ENCODE data around the gene HAUS7. TPM values are rescaled to one million over a fixed set of nuclear protein-coding genes. Genes with fewer than 3 reads are reported as not detected.

The HAUS7 gene
- total RNA-seq, 1 experiment from 2014 or later, result 28.9 TPM

DNA sequence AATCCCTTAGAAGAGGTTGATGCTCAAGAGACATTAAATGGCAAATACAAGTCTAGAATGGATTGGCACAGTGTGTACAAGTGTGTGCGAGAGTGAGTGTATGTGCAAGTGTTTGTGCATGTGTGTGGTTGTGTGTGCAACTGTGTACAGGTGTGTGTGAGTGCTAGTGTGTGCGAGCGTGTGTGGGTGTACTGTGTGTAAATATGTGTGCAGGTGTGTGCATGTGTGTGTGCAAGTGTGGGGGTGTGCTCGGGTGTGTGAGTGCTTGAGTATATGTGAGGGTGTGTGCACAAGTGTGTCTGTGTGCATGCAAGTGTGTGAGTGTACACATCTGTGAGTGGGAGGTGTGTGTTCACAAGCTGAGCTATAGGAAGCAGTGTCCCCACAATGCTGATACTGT lies 30.4 kb downstream of the HAUS7 start:
- Histone ChIP-seq H3K27me3 (ENCODE audit: insufficient read depth, low read length) (no peaks in the 10 kb centered on the region), H3K79me2 (ENCODE audit: insufficient read depth, low read length) (no peaks in the 10 kb centered on the region), H2AFZ (ENCODE audit: low read depth, low read length, poor library complexity, severe bottlenecking) (no peak overlapping the region), H4K20me1 (ENCODE audit: insufficient read depth) (no peaks in the 10 kb centered on the region), H3K9me2 (ENCODE audit: insufficient read depth) (no peaks in the 10 kb centered on the region), H3K36me3 (ENCODE audit: control insufficient read depth in 1 of 2, insufficient read depth in 2 of 2, low read length in 2 of 2) (no peaks in the 10 kb centered on the region), H3K4me2 (ENCODE audit: low read length) (no peak overlapping the region), H3K27ac (ENCODE audit: low read depth, low read length) (no peak overlapping the region), H3K9me3 (ENCODE audit: control insufficient read depth in 1 of 2, insufficient read depth in 1 of 2, low read depth in 1 of 2, low read length in 2 of 2) (no peaks in the 10 kb centered on the region), H3K9ac (ENCODE audit: low read length) (no peak overlapping the region), H3K4me3 (replicated peaks in 1 of 2; ENCODE audit: low read depth in 1 of 2, low read length in 2 of 2) (no peak overlapping the region), H3K4me1 (ENCODE audit: control insufficient read depth in 1 of 2, insufficient read depth in 2 of 2, low read length in 2 of 2) (peaks cover 0 to 7% of the 10 kb centered on the region in 2 experiments; a peak in 1 of 4 replicates)
- intact Hi-C loops (cut with micrococcal nuclease), result no loop called here
- ATAC-seq (no peak), DNase-seq (ENCODE audit: low read depth, low spot score) (no peak)
- POLR2A ChIA-PET, result no interaction called here
- RAD21 ChIA-PET (ENCODE audit: low non-redundant PET in 1 of 2, low total read pairs in 2 of 2, uncharacterized antibody in 2 of 2, unreplicated experiment in 2 of 2), result no interaction called here
- CTCF ChIA-PET, result no interaction called here
- no TSS peak for BruUV-seq (replicated peaks)
- TF ChIP-seq JUND (IDR thresholded peaks at IDR 0.05), result no peak
- TF ChIP-seq EZH2 (IDR thresholded peaks at IDR 0.05), result no peak
- TF ChIP-seq YY1 (IDR thresholded peaks at IDR 0.05; ENCODE audit: extremely low read depth, insufficient replicate concordance, low read depth, low read length), result no peak
- TF ChIP-seq EZH2phosphoT487 (IDR thresholded peaks at IDR 0.05; ENCODE audit: borderline replicate concordance), result no peak
- TF ChIP-seq ZFX (IDR thresholded peaks at IDR 0.05), result no peak

- Histone ChIP-seq H3K9me2 (ENCODE audit: insufficient read depth) (no peaks in the 10 kb centered on the region), H3K79me2 (ENCODE audit: insufficient read depth, low read length) (no peaks in the 10 kb centered on the region), H3K27me3 (ENCODE audit: insufficient read depth, low read length) (no peaks in the 10 kb centered on the region), H3K4me1 (ENCODE audit: control insufficient read depth in 1 of 2, insufficient read depth in 2 of 2, low read length in 2 of 2) (peaks cover 0 to 2% of the 10 kb centered on the region in 2 experiments; a peak in 1 of 4 replicates), H3K36me3 (ENCODE audit: control insufficient read depth in 1 of 2, insufficient read depth in 2 of 2, low read length in 2 of 2) (no peaks in the 10 kb centered on the region), H3K9ac (ENCODE audit: low read length) (no peak overlapping the region), H3K27ac (ENCODE audit: low read depth, low read length) (no peak overlapping the region), H2AFZ (ENCODE audit: low read depth, low read length, poor library complexity, severe bottlenecking) (no peak overlapping the region), H3K4me2 (ENCODE audit: low read length) (no peak overlapping the region), H3K4me3 (replicated peaks in 1 of 2; ENCODE audit: low read depth in 1 of 2, low read length in 2 of 2) (no peak overlapping the region), H4K20me1 (ENCODE audit: insufficient read depth) (no peaks in the 10 kb centered on the region), H3K9me3 (ENCODE audit: control insufficient read depth in 1 of 2, insufficient read depth in 1 of 2, low read depth in 1 of 2, low read length in 2 of 2) (no peaks in the 10 kb centered on the region)
- POLR2A ChIA-PET, result no interaction called here
- ATAC-seq, result peak; percentile 53; the same call in 1 of the 2 replicates
- BruUV-seq (replicated peaks), result no TSS peak
- no peak for DNase-seq (ENCODE audit: low read depth, low spot score)
- RAD21 ChIA-PET (ENCODE audit: low non-redundant PET in 1 of 2, low total read pairs in 2 of 2, uncharacterized antibody in 2 of 2, unreplicated experiment in 2 of 2), result no interaction called here
- intact Hi-C loops (cut with micrococcal nuclease), result no loop called here
- CTCF ChIA-PET, result no interaction called here
- TF ChIP-seq SIN3A (IDR thresholded peaks at IDR 0.05; ENCODE audit: low read depth) (no peak), TCF7L2 (IDR thresholded peaks at IDR 0.05; ENCODE audit: borderline replicate concordance, extremely low read depth, insufficient read depth, insufficient read length) (no peak), RAD21 (IDR thresholded peaks at IDR 0.05; ENCODE audit: low read depth) (peak; percentile 44), SRF (IDR thresholded peaks at IDR 0.05; ENCODE audit: low read depth) (no peak), SP1 (IDR thresholded peaks at IDR 0.05; ENCODE audit: low read depth) (no peak), ZBTB33 (IDR thresholded peaks at IDR 0.05; ENCODE audit: extremely low read depth, insufficient replicate concordance, low read length) (no peak), CTCF (IDR thresholded peaks at IDR 0.05 in 2 of 3, conservative IDR thresholded peaks at IDR 0.05 in 1 of 3; ENCODE audit: borderline replicate concordance in 1 of 3, insufficient read depth in 1 of 3, low read depth in 2 of 3, low read length in 2 of 3) (peak; percentile 6 to 30 (median 24); a peak in 3 of 6 replicates), CBX3 (IDR thresholded peaks at IDR 0.05; ENCODE audit: low read depth) (no peak)
- TF ChIP-seq, protein P1, sequence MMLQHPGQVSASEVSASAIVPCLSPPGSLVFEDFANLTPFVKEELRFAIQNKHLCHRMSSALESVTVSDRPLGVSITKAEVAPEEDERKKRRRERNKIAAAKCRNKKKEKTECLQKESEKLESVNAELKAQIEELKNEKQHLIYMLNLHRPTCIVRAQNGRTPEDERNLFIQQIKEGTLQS (IDR thresholded peaks at IDR 0.05), result no peak
These were observed 31.8 kb downstream of the HAUS7 start for GRCh38 chrX:153438532-153438931.

Data from HCT116 (cell line).